Rectal smooth muscle tissue (tissue), 1 donor: Measurements from ENCODE around the gene KDM6B.
A peak's percentile ranks its signal among the peaks of the same experiment; 100 is the strongest.

ENCODE experiments used
- H3K27ac ChIP-seq: one replicate; pipeline ENCODE4 v1.7.0; 2013; ENCODE audit warnings: low read depth, low read length, inconsistent platforms
- H3K27me3 ChIP-seq: one replicate; pipeline ENCODE4 v1.7.0; 2013; ENCODE audit warnings: low read length; ENCODE audit not compliant: control insufficient read depth, insufficient read depth
- H3K36me3 ChIP-seq: one replicate; pipeline ENCODE4 v1.7.0; 2013; ENCODE audit warnings: low read length; ENCODE audit not compliant: control insufficient read depth, insufficient read depth
- H3K4me1 ChIP-seq: one replicate; pipeline ENCODE4 v1.7.0; 2013; ENCODE audit warnings: low read length; ENCODE audit not compliant: control insufficient read depth, insufficient read depth
- H3K4me3 ChIP-seq: one replicate; pipeline ENCODE4 v1.7.0; 2013; ENCODE audit warnings: low read length
- H3K9ac ChIP-seq: one replicate; pipeline ENCODE4 v1.7.0; 2013; ENCODE audit warnings: low read length

The KDM6B gene

DNA sequence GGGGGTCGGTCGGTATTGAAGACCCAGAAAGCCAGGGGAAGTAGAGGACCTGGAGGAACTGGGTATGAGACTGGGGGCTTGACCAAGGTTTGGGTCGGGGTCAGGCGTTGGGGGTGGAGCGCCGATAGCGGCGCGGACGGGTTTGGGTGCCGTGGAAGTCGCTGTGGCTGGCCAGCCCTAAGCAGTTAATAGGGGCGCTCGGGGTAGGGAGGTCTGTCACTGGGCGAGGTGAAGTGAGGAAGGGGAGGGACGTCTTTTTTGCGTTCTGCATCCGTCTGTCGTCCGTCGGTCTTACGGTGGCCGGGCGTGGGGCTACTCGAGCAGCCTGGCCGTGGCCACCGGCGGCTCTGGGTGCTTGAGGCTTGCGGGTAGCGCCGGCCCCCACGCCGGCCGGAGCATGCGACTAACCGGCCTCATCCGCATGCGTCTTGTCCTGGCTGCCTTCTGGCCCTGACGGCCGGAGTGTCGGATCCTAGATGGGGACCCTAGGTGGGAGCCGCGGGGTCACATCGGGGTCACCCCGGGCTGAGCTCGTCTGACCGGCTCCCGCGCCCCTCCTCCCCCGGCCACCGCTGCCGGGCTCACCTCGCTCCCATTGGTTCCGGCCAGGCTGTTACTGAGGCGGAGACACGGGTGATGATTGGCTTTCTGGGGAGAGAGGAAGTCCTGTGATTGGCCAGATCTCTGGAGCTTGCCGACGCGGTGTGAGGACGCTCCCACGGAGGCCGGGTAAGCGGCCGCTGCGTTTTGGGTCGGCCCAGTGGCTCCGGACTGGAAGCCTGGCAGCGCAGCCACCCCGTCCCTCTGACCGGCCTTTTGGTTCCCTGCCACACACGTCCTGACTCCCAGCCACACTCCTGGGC is 10.5 kb downstream of the KDM6B start:
- Histone ChIP-seq H3K9ac (peak overlapping the region; percentile 86), H3K4me3 (peak overlapping the region; percentile 90), H3K36me3 (peaks cover 19% of the 10 kb centered on the region), H3K4me1 (peaks cover 16% of the 10 kb centered on the region), H3K27me3 (no peaks in the 10 kb centered on the region), H3K27ac (peak overlapping the region; percentile 96)

DNA sequence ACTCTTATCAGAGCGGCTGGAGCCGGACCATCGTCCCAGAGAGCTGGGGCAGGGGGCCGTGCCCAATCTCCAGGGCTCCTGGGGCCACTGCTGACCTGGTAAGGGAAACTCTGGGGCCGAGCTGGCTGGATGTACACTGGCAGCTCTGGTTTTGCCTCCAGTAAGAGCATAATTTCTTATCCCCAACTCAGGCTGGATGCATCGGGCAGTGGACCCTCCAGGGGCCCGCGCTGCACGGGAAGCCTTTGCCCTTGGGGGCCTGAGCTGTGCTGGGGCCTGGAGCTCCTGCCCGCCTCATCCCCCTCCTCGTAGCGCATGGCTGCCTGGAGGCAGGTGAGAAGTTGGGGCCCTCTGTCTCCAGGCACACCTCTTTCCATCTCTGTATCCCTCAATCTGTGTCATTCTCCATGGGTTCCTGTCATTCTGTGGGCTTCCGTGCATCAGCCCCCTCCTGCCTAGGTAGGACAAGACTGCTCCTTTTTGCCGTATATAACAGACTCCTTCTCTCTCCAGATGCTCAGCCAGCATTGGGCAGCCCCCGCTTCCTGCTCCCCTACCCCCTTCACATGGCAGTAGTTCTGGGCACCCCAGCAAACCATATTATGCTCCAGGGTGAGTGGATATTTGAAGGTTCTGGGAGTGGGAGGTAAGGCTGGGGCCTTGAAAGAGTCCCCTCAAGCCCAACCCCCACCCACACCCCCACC is 11.5 kb downstream of the KDM6B start:
- H3K4me1 ChIP-seq, result peaks cover 16% of the 10 kb centered on the region
- H3K4me3 ChIP-seq, result peak overlapping the region; percentile 90
- H3K36me3 ChIP-seq, result peaks cover 21% of the 10 kb centered on the region
- H3K27me3 ChIP-seq, result no peaks in the 10 kb centered on the region
- peak overlapping the region; percentile 79 for H3K27ac ChIP-seq
- peak overlapping the region; percentile 49 for H3K9ac ChIP-seq

DNA sequence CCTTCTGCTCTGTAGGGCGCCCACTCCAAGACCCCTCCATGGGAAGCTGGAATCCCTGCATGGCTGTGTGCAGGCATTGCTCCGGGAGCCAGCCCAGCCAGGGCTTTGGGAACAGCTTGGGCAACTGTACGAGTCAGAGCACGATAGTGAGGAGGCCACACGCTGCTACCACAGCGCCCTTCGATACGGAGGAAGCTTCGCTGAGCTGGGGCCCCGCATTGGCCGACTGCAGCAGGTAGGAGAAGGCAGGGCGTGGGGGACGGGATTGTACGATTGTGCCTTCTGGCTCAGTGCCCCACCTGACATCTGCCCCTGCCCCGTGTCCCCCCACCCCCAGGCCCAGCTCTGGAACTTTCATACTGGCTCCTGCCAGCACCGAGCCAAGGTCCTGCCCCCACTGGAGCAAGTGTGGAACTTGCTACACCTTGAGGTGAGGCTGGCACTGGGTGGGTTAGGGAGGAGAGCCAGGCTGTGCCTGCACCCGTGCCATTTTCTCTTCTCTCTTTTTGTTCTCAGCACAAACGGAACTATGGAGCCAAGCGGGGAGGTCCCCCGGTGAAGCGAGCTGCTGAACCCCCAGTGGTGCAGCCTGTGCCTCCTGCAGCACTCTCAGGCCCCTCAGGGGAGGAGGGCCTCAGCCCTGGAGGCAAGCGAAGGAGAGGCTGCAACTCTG is 12.2 kb downstream of the KDM6B start:
- no peak overlapping the region for H3K4me3 ChIP-seq
- peaks cover 26% of the 10 kb centered on the region for H3K36me3 ChIP-seq
- H3K27me3 ChIP-seq, result no peaks in the 10 kb centered on the region
- no peak overlapping the region for H3K27ac ChIP-seq
- peaks cover 14% of the 10 kb centered on the region for H3K4me1 ChIP-seq
- no peak overlapping the region for H3K9ac ChIP-seq

- Histone ChIP-seq H3K4me3 (no peak overlapping the region), H3K4me1 (peaks cover 11% of the 10 kb centered on the region), H3K27ac (no peak overlapping the region), H3K27me3 (no peaks in the 10 kb centered on the region), H3K36me3 (peaks cover 26% of the 10 kb centered on the region), H3K9ac (no peak overlapping the region)
Measured at GRCh38 chr17:7846765-7847661, 13.0 kb downstream of the KDM6B start.

GRCh38 chr17:7848131-7848579 is 14.1 kb downstream of the KDM6B start:
- peaks cover 32% of the 10 kb centered on the region for H3K36me3 ChIP-seq
- H3K4me1 ChIP-seq, result peaks cover 10% of the 10 kb centered on the region
- H3K9ac ChIP-seq, result no peak overlapping the region
- no peak overlapping the region for H3K4me3 ChIP-seq
- H3K27me3 ChIP-seq, result no peaks in the 10 kb centered on the region
- no peak overlapping the region for H3K27ac ChIP-seq

- Histone ChIP-seq H3K4me3 (no peak overlapping the region), H3K27ac (no peak overlapping the region), H3K9ac (no peak overlapping the region), H3K4me1 (peaks cover 8% of the 10 kb centered on the region), H3K36me3 (peaks cover 33% of the 10 kb centered on the region), H3K27me3 (no peaks in the 10 kb centered on the region)
Measured at GRCh38 chr17:7848739-7849129, 14.7 kb downstream of the KDM6B start.

- no peak overlapping the region for H3K4me3 ChIP-seq
- peaks cover 33% of the 10 kb centered on the region for H3K36me3 ChIP-seq
- H3K4me1 ChIP-seq, result peaks cover 8% of the 10 kb centered on the region
- no peak overlapping the region for H3K9ac ChIP-seq
- H3K27me3 ChIP-seq, result no peaks in the 10 kb centered on the region
- H3K27ac ChIP-seq, result no peak overlapping the region
Measured at GRCh38 chr17:7849130-7849750, 15.2 kb downstream of the KDM6B start.

- no peak overlapping the region for H3K9ac ChIP-seq
- H3K27me3 ChIP-seq, result no peaks in the 10 kb centered on the region
- peaks cover 33% of the 10 kb centered on the region for H3K36me3 ChIP-seq
- peaks cover 8% of the 10 kb centered on the region for H3K4me1 ChIP-seq
- H3K27ac ChIP-seq, result no peak overlapping the region
- H3K4me3 ChIP-seq, result no peak overlapping the region
Measured at GRCh38 chr17:7849751-7850504, 15.9 kb downstream of the KDM6B start.

DNA sequence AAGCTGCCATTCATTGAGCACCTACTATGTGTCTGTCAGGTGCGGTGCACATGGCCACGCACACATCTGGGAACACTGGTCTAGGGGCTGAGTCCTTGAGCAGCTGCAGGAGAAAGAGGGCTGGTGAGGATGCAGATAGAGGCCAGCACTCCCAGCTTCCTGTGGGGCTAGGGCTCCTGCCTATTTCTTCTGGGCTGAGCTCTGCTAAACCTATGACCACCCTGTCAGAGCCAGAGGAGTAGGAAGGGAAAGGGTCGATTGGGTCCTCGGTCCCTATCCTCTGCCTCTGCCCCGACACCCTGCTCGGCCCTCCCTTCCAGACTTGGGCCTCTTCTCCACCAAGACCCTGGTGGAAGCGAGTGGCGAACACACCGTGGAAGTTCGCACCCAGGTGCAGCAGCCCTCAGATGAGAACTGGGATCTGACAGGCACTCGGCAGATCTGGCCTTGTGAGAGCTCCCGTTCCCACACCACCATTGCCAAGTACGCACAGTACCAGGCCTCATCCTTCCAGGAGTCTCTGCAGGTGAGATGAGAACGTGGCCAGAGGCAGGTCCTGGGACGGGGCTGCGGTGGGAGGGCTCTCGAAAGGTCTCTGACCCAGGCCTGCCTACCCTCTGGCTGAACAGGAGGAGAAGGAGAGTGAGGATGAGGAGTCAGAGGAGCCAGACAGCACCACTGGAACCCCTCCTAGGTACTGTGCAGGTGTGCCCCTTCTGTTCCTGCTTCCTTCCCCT is 16.9 kb downstream of the KDM6B start:
- H3K4me1 ChIP-seq, result no peaks in the 10 kb centered on the region
- H3K4me3 ChIP-seq, result peak overlapping the region; percentile 22
- no peak overlapping the region for H3K27ac ChIP-seq
- no peak overlapping the region for H3K9ac ChIP-seq
- H3K27me3 ChIP-seq, result no peaks in the 10 kb centered on the region
- peaks cover 33% of the 10 kb centered on the region for H3K36me3 ChIP-seq

DNA sequence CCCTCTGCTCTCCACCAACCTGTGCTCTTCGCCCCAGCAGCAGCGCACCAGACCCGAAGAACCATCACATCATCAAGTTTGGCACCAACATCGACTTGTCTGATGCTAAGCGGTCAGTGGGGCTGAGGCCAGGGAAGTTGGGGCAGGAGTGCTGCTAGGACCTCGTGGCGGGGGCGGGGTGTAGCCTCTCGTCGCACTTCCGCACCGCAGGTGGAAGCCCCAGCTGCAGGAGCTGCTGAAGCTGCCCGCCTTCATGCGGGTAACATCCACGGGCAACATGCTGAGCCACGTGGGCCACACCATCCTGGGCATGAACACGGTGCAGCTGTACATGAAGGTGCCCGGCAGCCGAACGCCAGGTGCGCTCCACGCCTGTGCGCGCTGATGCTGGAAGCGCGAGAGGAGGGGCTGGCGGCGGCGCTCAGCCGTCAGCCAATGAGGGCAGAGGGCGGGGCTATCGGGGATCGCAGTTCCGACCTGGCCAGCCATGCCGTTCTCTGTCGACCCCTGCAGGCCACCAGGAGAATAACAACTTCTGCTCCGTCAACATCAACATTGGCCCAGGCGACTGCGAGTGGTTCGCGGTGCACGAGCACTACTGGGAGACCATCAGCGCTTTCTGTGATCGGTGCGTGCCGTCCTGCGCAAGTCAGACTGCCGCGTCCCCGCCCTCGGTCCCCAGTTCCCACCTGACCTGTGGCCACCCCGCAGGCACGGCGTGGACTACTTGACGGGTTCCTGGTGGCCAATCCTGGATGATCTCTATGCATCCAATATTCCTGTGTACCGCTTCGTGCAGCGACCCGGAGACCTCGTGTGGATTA is 17.6 kb downstream of the KDM6B start:
- H3K27ac ChIP-seq, result peak overlapping the region; percentile 8
- peaks cover 26% of the 10 kb centered on the region for H3K36me3 ChIP-seq
- H3K4me1 ChIP-seq, result peaks cover 8% of the 10 kb centered on the region
- no peaks in the 10 kb centered on the region for H3K27me3 ChIP-seq
- no peak overlapping the region for H3K9ac ChIP-seq
- peak overlapping the region; percentile 22 for H3K4me3 ChIP-seq
